AG04450 (cell line): ENCODE measurements around the gene SNRPA. TPM values are rescaled to one million over a fixed set of nuclear protein-coding genes. Genes with fewer than 3 reads are reported as not detected.

Experiments
- CTCF ChIA-PET: fragments of 300-600, 350-600 bp; formaldehyde crosslinking; extraction: SDS; loops from one replicate; lab custom pipeline; 2022; ENCODE audit warnings: antibody characterized with exemption, inconsistent platforms; lab: Charles Lee
- POLR2A ChIA-PET: fragments of 350-600 bp; formaldehyde crosslinking; extraction: SDS; loops from one replicate; lab custom pipeline; 2021; ENCODE audit warnings: antibody characterized with exemption, inconsistent platforms; lab: Yijun Ruan, JAX
- DNase-seq: peaks from one replicate; pipeline ENCODE4 v3.0.0-alpha.2; 2011; ENCODE audit warnings: low read depth, low spot score
- H3K27ac ChIP-seq: one replicate; pipeline ENCODE4 v1.5.1; 2012; ENCODE audit warnings: low read depth, low read length, control low read depth
- H3K27me3 ChIP-seq: one replicate; pipeline ENCODE4 v1.6.0; 2012; ENCODE audit warnings: low read length; ENCODE audit not compliant: control insufficient read depth, insufficient read depth
- H3K4me3 ChIP-seq: 2 replicates; pipeline ENCODE4 v1.5.1; 2011; ENCODE audit warnings: mild to moderate bottlenecking, low read depth, low read length, control low read depth
- H3K9me3 ChIP-seq: 2 replicates; pipeline ENCODE4 v1.5.1; 2012; ENCODE audit warnings: low read length; ENCODE audit not compliant: control insufficient read depth, insufficient read depth
- CTCF ChIP-seq: IDR thresholded peaks from 2 replicates; pipeline ENCODE4 v1.5.1; 2011; ENCODE audit warnings: low read depth, low read length, control low read depth, inconsistent platforms
- polyA plus RNA-seq: library from polyadenylated mRNA; depleted of rRNA; stranded (reverse); fragments of >200 nt; gene quantifications from 2 replicates; pipeline ENCODE4 v1.2.3, GENCODE V29; 2011

Gene SNRPA
- polyA plus RNA-seq, 1 experiment: 126 TPM

- no peaks in the 10 kb centered on the region for H3K9me3 ChIP-seq
- CTCF ChIA-PET: no interaction called here
- TF ChIP-seq CTCF: no peak
- H3K4me3 ChIP-seq: no peak overlapping the region
- H3K27me3 ChIP-seq: no peaks in the 10 kb centered on the region
- H3K27ac ChIP-seq: no peak overlapping the region
- DNase-seq: no peak
- POLR2A ChIA-PET: interaction anchor here (1.2 to 2.5 kb wide), 3 partner anchors 8 to 36 kb away, joined by 3 to 10 read pairs (median 3); partner anchors contain the start of genes ACTMAP and RAB4B
Observed at GRCh38 chr19:40741527-40742390, 9.2 kb upstream of the SNRPA start.

- Histone ChIP-seq H3K9me3 (no peaks in the 10 kb centered on the region), H3K27ac (no peak overlapping the region), H3K4me3 (no peak overlapping the region), H3K27me3 (no peaks in the 10 kb centered on the region)
- ChIA-PET POLR2A (interaction anchor here (1.2 to 2.5 kb wide), 3 partner anchors 8 to 36 kb away, joined by 3 to 10 read pairs (median 3); partner anchors contain the start of genes ACTMAP and RAB4B), CTCF (no interaction called here)
- no peak for TF ChIP-seq CTCF
- no peak for DNase-seq
Observed at GRCh38 chr19:40742477-40742876, 8.5 kb upstream of the SNRPA start.

GRCh38 chr19:40742886-40743285, 8.1 kb upstream of the SNRPA start:
- TF ChIP-seq CTCF: no peak
- Histone ChIP-seq H3K9me3 (no peaks in the 10 kb centered on the region), H3K27me3 (no peaks in the 10 kb centered on the region), H3K4me3 (no peak overlapping the region), H3K27ac (no peak overlapping the region)
- DNase-seq: no peak
- ChIA-PET CTCF (no interaction called here), POLR2A (interaction anchor here (1.1 to 2.5 kb wide), 4 partner anchors 7 to 52 kb away, joined by 3 to 10 read pairs (median 3); partner anchors contain the start of genes ACTMAP, NUMBL and RAB4B)

DNA sequence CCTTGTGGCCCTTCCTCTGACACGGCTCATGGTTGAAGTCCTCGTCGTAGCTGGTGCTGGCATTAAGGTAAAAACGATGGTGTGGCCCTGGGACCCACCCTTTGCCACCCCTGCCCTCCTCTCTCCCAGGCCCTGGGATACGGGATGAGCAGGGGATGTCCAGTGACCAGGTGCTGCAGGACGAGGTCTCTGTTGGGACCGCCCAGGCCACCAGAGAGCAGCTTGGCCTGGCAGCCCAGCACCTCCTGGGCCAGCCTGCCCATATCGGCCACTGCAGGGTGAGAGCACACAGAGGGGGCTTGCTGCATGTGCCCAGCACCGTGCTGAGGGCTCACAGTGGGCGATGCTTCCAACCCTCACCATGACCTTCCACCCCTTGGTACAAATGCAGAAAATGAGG, 7.1 kb upstream of the SNRPA start:
- Histone ChIP-seq H3K9me3 (no peaks in the 10 kb centered on the region), H3K27me3 (no peaks in the 10 kb centered on the region), H3K27ac (no peak overlapping the region), H3K4me3 (no peak overlapping the region)
- no peak for TF ChIP-seq CTCF
- DNase-seq: no peak
- POLR2A ChIA-PET: interaction anchor here (1.1 kb wide), 1 partner anchor 53 kb away, joined by 3 read pairs; the partner anchor contains the start of gene NUMBL
- CTCF ChIA-PET: interaction anchor here (0.5 to 1.7 kb wide), 2 partner anchors 62 to 543 kb away, joined by 4 to 6 read pairs; no protein-coding TSS in a partner anchor
